Panc1 (cell line): Measurements from ENCODE around the gene SEC62. TPM values are rescaled to one million over a fixed set of nuclear protein-coding genes. Genes with fewer than 3 reads are reported as not detected.
"Not testable (repeated sequence)": the region's sequence is repeated elsewhere in the genome, so short reads cannot be mapped to it uniquely, and the experiment has no call there.

Experiments used
- ATAC-seq: fragments of 200-7000 bp; cut with Tn5 transposase; 2 replicates; pipeline ENCODE4 v1.9.1; 2020; ENCODE audit warnings: mild to moderate bottlenecking, moderate library complexity
- BruUV-seq: library from RNA; stranded (reverse); fragments of 400-500 nt; replicated peaks from 2 replicates; lab custom pipeline; 2021; lab: Mats Ljungman, UMichigan
- CTCF ChIA-PET: fragments of 300-600 bp; sonication (Branson Sonifier 250); formaldehyde crosslinking; loops from one replicate; lab custom pipeline; 2022; ENCODE audit warnings: antibody characterized with exemption; lab: Charles Lee
- POLR2A ChIA-PET: fragments of 300-600 bp; sonication (Branson Sonifier 250); formaldehyde crosslinking; loops from one replicate; lab custom pipeline; 2022; ENCODE audit warnings: antibody characterized with exemption; lab: Charles Lee
- DNase-seq: peaks from one replicate; pipeline ENCODE4 v3.0.0-alpha.2; 2010; ENCODE audit warnings: low read depth, low spot score
- H3K27ac ChIP-seq: 2 replicates; pipeline ENCODE4 v1.5.1; 2011; ENCODE audit warnings: mild to moderate bottlenecking, low read length, inconsistent platforms
- H3K27me3 ChIP-seq: fragments of 200-500 bp; sonication (Bioruptor generic); 2 replicates; pipeline ENCODE4 v1.6.0; 2014; ENCODE audit warnings: low read length, inconsistent platforms; ENCODE audit not compliant: control insufficient read depth, insufficient read depth
- H3K36me3 ChIP-seq: fragments of 200-500 bp; sonication (Bioruptor generic); 2 replicates; pipeline ENCODE4 v1.5.1; 2014; ENCODE audit warnings: inconsistent platforms, mild to moderate bottlenecking, low read length, moderate library complexity; ENCODE audit not compliant: control insufficient read depth, insufficient read depth
- H3K4me1 ChIP-seq: 2 replicates; pipeline ENCODE4 v1.5.1; 2011; ENCODE audit warnings: inconsistent platforms, mild to moderate bottlenecking, low read length, moderate library complexity; ENCODE audit not compliant: control insufficient read depth, insufficient read depth
- H3K4me3 ChIP-seq, 2 experiments: 2 replicates each; pipeline ENCODE4 v1.5.1; 2011 to 2012; ENCODE audit warnings: low read depth in 2 of 2, low read length in 2 of 2, mild to moderate bottlenecking in 2 of 2, inconsistent platforms in 1 of 2, moderate library complexity in 1 of 2
- H3K9me3 ChIP-seq: fragments of 200-500 bp; sonication (Bioruptor generic); 2 replicates; pipeline ENCODE4 v1.5.1; 2014; ENCODE audit warnings: low read depth, mild to moderate bottlenecking, inconsistent platforms, low read length, moderate library complexity; ENCODE audit not compliant: control insufficient read depth, insufficient read depth
- CTCF ChIP-seq: fragments of 450-650 bp; IDR thresholded peaks from 2 replicates; pipeline ENCODE4 v1.5.1; 2017; ENCODE audit warnings: mild to moderate bottlenecking
- POLR2AphosphoS5 ChIP-seq: IDR thresholded peaks from 2 replicates; pipeline ENCODE4 v1.6.1; 2012; ENCODE audit warnings: mild to moderate bottlenecking, low read depth, low read length, moderate library complexity
- REST ChIP-seq, 2 experiments: IDR thresholded peaks; 2 replicates each; pipeline ENCODE4 v1.6.1; 2011 to 2012; ENCODE audit warnings: low read depth in 2 of 2, control low read depth in 1 of 2, low read length in 1 of 2, mild to moderate bottlenecking in 1 of 2, moderate library complexity in 1 of 2; ENCODE audit not compliant: insufficient read depth in 1 of 2
- SIN3A ChIP-seq: IDR thresholded peaks from 2 replicates; pipeline ENCODE4 v1.6.1; 2012; ENCODE audit warnings: low read depth, mild to moderate bottlenecking, low read length, moderate library complexity, borderline replicate concordance; ENCODE audit not compliant: insufficient read depth
- TCF7L2 ChIP-seq: IDR thresholded peaks from 2 replicates; pipeline ENCODE4 v1.6.1; 2011; ENCODE audit warnings: mild to moderate bottlenecking, low read depth, low read length, inconsistent platforms
- in situ Hi-C: cut with HindIII; loops from 2 replicates; pipeline ENCODE4 v1.10.0; 2016; ENCODE audit warnings: low sequenced_read_pairs, low pct_unique_long_range_greater_than_20kb
- intact Hi-C: fragments of 100-400 bp; cut with micrococcal nuclease; formaldehyde crosslinking; loops from one replicate; pipeline ENCODE4 v1.10.0; 2022; ENCODE audit not compliant: unreplicated experiment
- total RNA-seq: library from RNA; stranded (reverse); gene quantifications from one replicate; pipeline ENCODE4 v1.2.1, GENCODE V29; 2021; ENCODE audit not compliant: unreplicated experiment

The SEC62 gene
- total RNA-seq, 1 experiment from 2014 or later, result 89.9 TPM

GRCh38 chr3:170016057-170016456 lies 49.5 kb downstream of the SEC62 start:
- ATAC-seq, result no peak
- DNase-seq, result no peak
- no peaks in the 10 kb centered on the region for H3K9me3 ChIP-seq
- no peaks in the 10 kb centered on the region for H3K4me1 ChIP-seq
- POLR2A ChIA-PET, result interaction anchor here (0.6 kb wide), 1 partner anchor 184 kb away, joined by 6 read pairs; no protein-coding TSS in a partner anchor
- H3K27me3 ChIP-seq, result peaks cover 10% of the 10 kb centered on the region; the same call in 1 of the 2 replicates
- in situ Hi-C loops, result no loop called here
- no TSS peak for BruUV-seq
- no peak overlapping the region for H3K27ac ChIP-seq
- CTCF ChIA-PET, result no interaction called here
- no peak overlapping the region for H3K4me3 ChIP-seq
- intact Hi-C loops, result no loop called here
- no peak for TF ChIP-seq REST (IDR thresholded peaks at IDR 0.05; ENCODE audit: insufficient read depth in 1 of 2, low read depth in 2 of 2, low read length in 1 of 2)
- TF ChIP-seq POLR2AphosphoS5, result no peak
- no peak for TF ChIP-seq TCF7L2
- TF ChIP-seq CTCF, result no peak
- TF ChIP-seq SIN3A, result no peak
- H3K36me3 ChIP-seq, result no peaks in the 10 kb centered on the region

GRCh38 chr3:170019306-170019705 lies 52.7 kb downstream of the SEC62 start:
- peaks cover 21% of the 10 kb centered on the region for H3K27me3 ChIP-seq
- POLR2A ChIA-PET, result interaction anchor here (0.6 kb wide), 1 partner anchor 256 kb away, joined by 6 read pairs; no protein-coding TSS in a partner anchor
- intact Hi-C loops, H3K4me3 ChIP-seq, H3K9me3 ChIP-seq, DNase-seq, ATAC-seq, CTCF ChIA-PET, H3K27ac ChIP-seq, in situ Hi-C loops, H3K36me3 ChIP-seq, H3K4me1 ChIP-seq, BruUV-seq: not testable (repeated sequence)

- CTCF ChIA-PET, result no interaction called here
- no peak for DNase-seq
- H3K9me3 ChIP-seq, result no peaks in the 10 kb centered on the region
- in situ Hi-C loops (no loop called here), intact Hi-C loops (no loop called here)
- no peak overlapping the region for H3K4me3 ChIP-seq
- no peak for ATAC-seq
- H3K36me3 ChIP-seq, result no peaks in the 10 kb centered on the region
- POLR2A ChIA-PET, result no interaction called here
- H3K27ac ChIP-seq, result no peak overlapping the region
- H3K4me1 ChIP-seq, result no peaks in the 10 kb centered on the region
- no peak for TF ChIP-seq REST (IDR thresholded peaks at IDR 0.05; ENCODE audit: insufficient read depth in 1 of 2, low read depth in 2 of 2, low read length in 1 of 2)
- TF ChIP-seq TCF7L2, result no peak
- peak; percentile 20; the same call in 1 of the 2 replicates for TF ChIP-seq CTCF
- no peak for TF ChIP-seq SIN3A
- BruUV-seq, result no TSS peak
- H3K27me3 ChIP-seq, result peaks cover 23% of the 10 kb centered on the region
These were observed 54.5 kb downstream of the SEC62 start for GRCh38 chr3:170021083-170021482.
